ENCODE data around the gene SPOCK2. TPM values are rescaled to one million over a fixed set of nuclear protein-coding genes. Genes with fewer than 3 reads are reported as not detected.

The SPOCK2 gene
- polyA plus RNA-seq, 1 experiment = 0.02 TPM

GRCh38 chr10:72081772-72082590 is 6.4 kb downstream of the SPOCK2 start:
- CTCF ChIA-PET = no interaction called here
- Histone ChIP-seq H3K9me3 (ENCODE audit: control insufficient read depth, insufficient read depth, low read length) (no peaks in the 10 kb centered on the region), H3K27ac (ENCODE audit: low read depth, low read length) (no peak overlapping the region), H3K4me3 (ENCODE audit: low read depth, low read length) (no peak overlapping the region), H3K27me3 (ENCODE audit: control insufficient read depth, insufficient read depth, low read length) (peaks cover 36% of the 10 kb centered on the region)
- POLR2A ChIA-PET = no interaction called here
- no peak for DNase-seq (ENCODE audit: low read depth, low spot score)
- no peak for TF ChIP-seq CTCF (IDR thresholded peaks at IDR 0.05; ENCODE audit: low read depth, low read length)

GRCh38 chr10:72081210-72081609 is 7.1 kb downstream of the SPOCK2 start:
- no peak for TF ChIP-seq CTCF (IDR thresholded peaks at IDR 0.05; ENCODE audit: low read depth, low read length)
- ChIA-PET POLR2A (no interaction called here), CTCF (no interaction called here)
- H3K4me3 ChIP-seq (ENCODE audit: low read depth, low read length) = no peak overlapping the region
- no peaks in the 10 kb centered on the region for H3K9me3 ChIP-seq (ENCODE audit: control insufficient read depth, insufficient read depth, low read length)
- H3K27me3 ChIP-seq (ENCODE audit: control insufficient read depth, insufficient read depth, low read length) = peaks cover 30% of the 10 kb centered on the region
- no peak for DNase-seq (ENCODE audit: low read depth, low spot score)
- no peak overlapping the region for H3K27ac ChIP-seq (ENCODE audit: low read depth, low read length)

- TF ChIP-seq CTCF (IDR thresholded peaks at IDR 0.05; ENCODE audit: low read depth, low read length) = no peak
- CTCF ChIA-PET = interaction anchor here (2.0 kb wide), 1 partner anchor 31 kb away, joined by 10 read pairs; no protein-coding TSS in a partner anchor
Measured at GRCh38 chr10:72080042-72080975, 8.0 kb downstream of the SPOCK2 start.

GRCh38 chr10:72079356-72079755 is 9.0 kb downstream of the SPOCK2 start:
- DNase-seq (ENCODE audit: low read depth, low spot score) = no peak
- H3K4me3 ChIP-seq (ENCODE audit: low read depth, low read length) = no peak overlapping the region

More at GRCh38 chr10:72080042-72080975, 8.0 kb downstream of the SPOCK2 start:
- Histone ChIP-seq H3K4me3 (ENCODE audit: low read depth, low read length) (no peak overlapping the region), H3K9me3 (ENCODE audit: control insufficient read depth, insufficient read depth, low read length) (no peaks in the 10 kb centered on the region), H3K27ac (ENCODE audit: low read depth, low read length) (no peak overlapping the region), H3K27me3 (ENCODE audit: control insufficient read depth, insufficient read depth, low read length) (peaks cover 33% of the 10 kb centered on the region)
- no peak for DNase-seq (ENCODE audit: low read depth, low spot score)
- POLR2A ChIA-PET = no interaction called here

More at GRCh38 chr10:72079356-72079755, 9.0 kb downstream of the SPOCK2 start:
- H3K27ac ChIP-seq (ENCODE audit: low read depth, low read length) = no peak overlapping the region
- no peak for TF ChIP-seq CTCF (IDR thresholded peaks at IDR 0.05; ENCODE audit: low read depth, low read length)
- POLR2A ChIA-PET = no interaction called here
- H3K9me3 ChIP-seq (ENCODE audit: control insufficient read depth, insufficient read depth, low read length) = no peaks in the 10 kb centered on the region
- CTCF ChIA-PET = interaction anchor here (2.0 kb wide), 1 partner anchor 30 kb away, joined by 10 read pairs; no protein-coding TSS in a partner anchor
- peaks cover 33% of the 10 kb centered on the region for H3K27me3 ChIP-seq (ENCODE audit: control insufficient read depth, insufficient read depth, low read length)

Measured in AG04450 (cell line).